GM18858 (cell line): Measurements from ENCODE around the gene KRTAP10-7.
"Not testable (repeated sequence)": the region's sequence is repeated elsewhere in the genome, so short reads cannot be mapped to it uniquely, and the experiment has no call there.

Experiments used
- ATAC-seq: cut with Tn5 transposase; IDR thresholded peaks from one replicate; pipeline ENCODE4 v1.9.1; 2021; ENCODE audit not compliant: unreplicated experiment

The KRTAP10-7 gene

GRCh38 chr21:44590311-44590721 lies 10.1 kb upstream of the KRTAP10-7 start:
- no peak for ATAC-seq

DNA sequence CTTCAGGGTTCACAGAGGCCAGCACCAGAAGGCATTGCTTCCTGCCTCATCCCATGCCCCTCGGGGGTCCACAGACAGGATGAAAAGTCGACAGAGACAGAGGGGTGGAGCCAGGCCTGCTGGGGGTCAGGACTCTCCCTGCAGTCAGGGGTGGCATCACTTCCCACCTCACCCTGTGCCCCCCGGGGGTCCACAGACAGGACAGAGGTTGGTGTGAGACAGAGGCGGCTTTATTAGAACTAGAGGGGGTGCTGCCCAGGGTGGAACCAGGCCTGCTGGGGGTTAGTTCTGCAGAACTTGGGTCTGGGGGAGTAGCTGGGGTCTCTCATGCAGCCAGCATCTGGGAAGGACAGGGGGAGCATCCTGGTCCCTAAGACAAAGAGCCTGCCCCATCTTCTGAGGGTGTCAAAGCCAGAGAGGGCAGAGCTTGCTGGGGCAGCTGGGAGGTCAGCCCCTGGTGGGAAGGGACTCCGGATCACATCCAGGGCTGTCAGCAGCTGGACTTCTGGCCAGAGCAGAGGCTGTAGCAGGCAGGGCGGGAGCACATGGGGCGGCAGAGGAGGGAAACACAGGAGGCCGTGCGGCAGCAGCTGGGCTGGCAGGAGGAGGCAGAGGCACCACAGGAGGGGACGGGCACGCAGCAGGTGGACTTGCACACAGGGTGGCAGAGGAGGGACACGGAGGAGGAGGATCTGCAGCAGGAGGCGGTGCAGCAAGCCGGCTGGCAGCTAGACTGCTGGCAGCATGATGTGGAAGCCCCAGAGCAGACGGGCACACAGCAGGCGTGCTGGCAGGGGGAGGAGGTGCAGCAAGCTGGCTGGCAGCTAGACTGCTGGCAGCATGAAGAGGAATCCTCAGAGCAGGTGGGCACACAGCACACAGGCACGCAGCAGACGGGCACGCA lies 9.2 kb upstream of the KRTAP10-7 start:
- ATAC-seq, result not testable (repeated sequence)

- not testable (repeated sequence) for ATAC-seq
Observed at GRCh38 chr21:44591801-44592130, 8.6 kb upstream of the KRTAP10-7 start.

GRCh38 chr21:44592446-44593311 lies 7.7 kb upstream of the KRTAP10-7 start, which contains the start of gene KRTAP10-6:
KRTAP10-6 (minus strand) TSS chr21:44592505; CDS start chr21:44592484, 21 bp downstream.
- ATAC-seq, result no peak

- ATAC-seq, result no peak
Observed at GRCh38 chr21:44593598-44594405, 6.6 kb upstream of the KRTAP10-7 start.

GRCh38 chr21:44594406-44594916 lies 5.9 kb upstream of the KRTAP10-7 start:
- ATAC-seq, result no peak

- no peak for ATAC-seq
Observed at GRCh38 chr21:44595524-44595923, 4.9 kb upstream of the KRTAP10-7 start.

DNA sequence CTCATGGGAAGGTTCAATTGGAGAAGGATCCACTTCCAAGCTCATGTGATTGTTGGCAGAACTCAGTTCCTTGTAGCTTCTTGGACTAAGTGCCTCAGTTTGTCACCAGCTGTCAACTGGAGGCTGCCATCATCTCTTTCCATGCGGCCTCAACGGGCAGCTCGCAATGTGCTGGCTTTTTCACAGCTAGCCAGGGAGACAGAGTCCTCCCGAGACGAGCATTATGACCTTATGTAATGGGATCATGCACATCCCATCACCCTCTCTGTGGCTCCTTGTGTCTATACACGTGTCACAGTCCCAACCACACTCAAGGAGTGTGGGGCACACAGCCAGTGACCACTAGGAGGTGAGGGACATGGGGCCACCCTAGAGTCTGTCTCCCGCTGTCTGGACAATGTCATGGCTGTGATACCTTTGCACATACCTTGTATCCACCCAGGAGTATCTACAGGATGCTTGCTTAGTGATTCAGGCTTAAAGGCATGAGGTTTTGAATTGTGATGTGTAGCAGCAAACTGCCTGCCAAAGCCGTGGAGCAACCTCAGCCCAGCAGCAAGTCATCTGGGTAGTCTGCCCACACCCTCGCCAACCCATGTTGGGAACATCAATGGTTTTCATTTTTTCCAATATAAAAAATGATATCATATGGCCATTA lies 4.2 kb upstream of the KRTAP10-7 start:
- ATAC-seq, result no peak

- no peak for ATAC-seq
Observed at GRCh38 chr21:44598061-44598460, 2.3 kb upstream of the KRTAP10-7 start.

DNA sequence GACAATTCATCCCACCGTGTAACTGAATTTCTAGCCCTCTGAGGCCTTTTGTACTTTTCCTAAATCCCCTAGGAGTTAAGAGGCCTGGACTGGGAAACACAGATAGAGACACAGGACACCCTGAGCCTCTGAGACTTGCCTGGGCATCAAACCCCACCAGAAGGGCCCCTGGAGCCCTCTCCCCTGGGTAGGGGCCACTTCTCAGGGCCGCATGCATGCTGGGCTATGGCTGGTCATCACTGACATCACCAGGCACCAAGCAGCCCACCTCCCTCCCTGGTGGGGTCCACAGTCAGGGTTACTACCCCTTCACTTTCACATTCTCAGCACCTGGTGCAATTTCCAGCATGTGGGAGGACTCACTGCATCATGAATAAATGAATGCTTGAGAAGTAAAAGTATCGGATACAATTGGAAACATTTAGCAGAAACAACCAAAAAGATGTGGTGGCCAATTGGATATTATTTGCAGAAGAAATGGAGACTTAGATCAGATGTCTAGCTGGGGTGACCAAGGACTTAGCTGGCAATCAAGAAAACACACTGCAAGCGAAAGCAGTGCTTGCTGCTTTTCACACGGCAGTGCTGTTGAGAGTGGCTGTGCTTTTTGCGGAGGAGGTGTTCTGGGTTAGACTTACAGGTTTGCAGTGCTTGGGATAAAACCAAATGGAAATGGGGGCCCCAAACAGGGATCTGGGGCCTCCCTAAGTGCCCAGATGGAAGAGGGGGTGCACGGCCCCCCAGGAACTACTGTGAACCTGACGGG lies 950 bp upstream of the KRTAP10-7 start:
- no peak for ATAC-seq

DNA sequence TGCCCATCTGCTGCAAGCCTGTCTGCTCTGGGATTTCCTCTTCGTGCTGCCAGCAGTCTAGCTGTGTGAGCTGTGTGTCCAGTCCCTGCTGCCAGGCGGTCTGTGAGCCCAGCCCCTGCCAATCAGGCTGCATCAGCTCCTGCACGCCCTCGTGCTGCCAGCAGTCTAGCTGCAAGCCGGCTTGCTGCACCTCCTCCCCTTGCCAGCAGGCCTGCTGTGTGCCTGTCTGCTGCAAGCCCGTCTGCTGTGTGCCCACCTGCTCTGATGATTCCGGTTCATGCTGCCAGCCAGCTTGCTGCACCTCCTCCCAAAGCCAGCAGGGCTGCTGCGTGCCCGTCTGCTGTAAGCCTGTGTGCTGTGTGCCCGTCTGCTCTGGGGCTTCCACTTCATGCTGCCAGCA lies 694 bp downstream of the KRTAP10-7 start:
- not testable (repeated sequence) for ATAC-seq

GRCh38 chr21:44601596-44602462 lies 1.4 kb downstream of the KRTAP10-7 start:
- ATAC-seq, result no peak

DNA sequence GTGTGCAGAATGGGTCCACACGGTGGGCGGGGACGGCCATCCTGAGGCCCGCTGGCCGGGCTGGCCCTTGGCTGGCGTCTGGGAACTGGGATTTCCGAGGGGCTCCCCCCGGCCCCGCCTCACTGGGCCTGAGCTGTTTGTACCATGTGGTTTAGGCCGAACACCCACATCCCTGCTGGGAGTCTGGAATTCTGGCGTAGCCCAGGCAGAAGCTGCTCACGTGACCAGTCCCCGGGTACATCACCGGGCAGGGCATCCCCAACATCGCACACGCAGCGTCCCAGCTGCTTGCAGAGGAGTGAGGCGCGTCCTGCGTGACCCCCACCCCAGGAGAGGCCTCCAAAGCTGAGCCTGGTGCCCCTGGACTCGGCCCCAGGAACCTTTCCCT lies 2.1 kb downstream of the KRTAP10-7 start:
- ATAC-seq, result no peak

- ATAC-seq, result no peak
Observed at GRCh38 chr21:44603109-44603875, 2.9 kb downstream of the KRTAP10-7 start.

DNA sequence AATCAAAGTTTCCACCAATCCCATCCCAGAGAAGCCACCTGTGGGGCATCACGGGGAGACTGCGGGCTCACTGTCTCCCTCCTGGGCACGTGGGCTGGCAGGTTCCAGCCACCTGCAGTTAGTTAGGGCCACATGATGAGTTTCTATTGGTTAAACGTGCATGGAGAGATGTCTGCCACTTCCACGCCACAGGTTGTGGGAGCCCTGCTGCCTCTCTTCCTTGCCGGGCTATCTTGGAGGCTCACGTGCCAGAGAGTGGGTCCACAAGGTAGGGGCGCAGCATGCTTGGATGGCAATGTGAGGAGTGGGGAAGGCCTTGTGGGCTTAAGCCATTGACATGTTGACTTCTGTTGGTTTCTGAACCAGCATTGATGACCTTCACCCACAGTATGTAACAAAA lies 3.5 kb downstream of the KRTAP10-7 start:
- no peak for ATAC-seq

- no peak for ATAC-seq
Observed at GRCh38 chr21:44606495-44606894, 6.1 kb downstream of the KRTAP10-7 start.

DNA sequence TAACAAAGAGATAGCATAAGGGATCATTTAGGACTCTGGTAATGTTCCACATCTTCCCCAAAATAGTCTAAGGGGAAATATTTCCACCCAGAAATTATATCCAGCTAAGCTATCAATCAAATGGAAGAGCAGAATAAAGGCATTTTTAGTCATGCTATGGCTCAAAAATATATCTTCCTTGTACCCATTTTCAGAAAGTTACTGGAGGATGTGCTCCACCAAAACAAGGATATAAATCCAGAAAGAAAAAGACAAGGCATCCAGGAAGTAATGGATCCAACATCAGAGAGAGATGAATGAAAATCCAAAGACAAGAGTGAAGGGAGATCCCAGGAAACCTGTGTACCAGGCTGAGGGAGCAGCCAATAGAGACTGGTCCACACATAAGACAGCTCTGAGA lies 8.8 kb downstream of the KRTAP10-7 start:
- no peak for ATAC-seq
